HG03039 (cell line): ENCODE results near the gene MSANTD1.

Experiments used
- ATAC-seq: cut with Tn5 transposase; IDR thresholded peaks from one replicate; pipeline ENCODE4 v1.9.1; 2021; ENCODE audit warnings: mild to moderate bottlenecking, moderate library complexity; ENCODE audit not compliant: unreplicated experiment

MSANTD1 gene

GRCh38 chr4:3286335-3287175, 37.6 kb downstream of the MSANTD1 start:
- ATAC-seq: no peak

DNA sequence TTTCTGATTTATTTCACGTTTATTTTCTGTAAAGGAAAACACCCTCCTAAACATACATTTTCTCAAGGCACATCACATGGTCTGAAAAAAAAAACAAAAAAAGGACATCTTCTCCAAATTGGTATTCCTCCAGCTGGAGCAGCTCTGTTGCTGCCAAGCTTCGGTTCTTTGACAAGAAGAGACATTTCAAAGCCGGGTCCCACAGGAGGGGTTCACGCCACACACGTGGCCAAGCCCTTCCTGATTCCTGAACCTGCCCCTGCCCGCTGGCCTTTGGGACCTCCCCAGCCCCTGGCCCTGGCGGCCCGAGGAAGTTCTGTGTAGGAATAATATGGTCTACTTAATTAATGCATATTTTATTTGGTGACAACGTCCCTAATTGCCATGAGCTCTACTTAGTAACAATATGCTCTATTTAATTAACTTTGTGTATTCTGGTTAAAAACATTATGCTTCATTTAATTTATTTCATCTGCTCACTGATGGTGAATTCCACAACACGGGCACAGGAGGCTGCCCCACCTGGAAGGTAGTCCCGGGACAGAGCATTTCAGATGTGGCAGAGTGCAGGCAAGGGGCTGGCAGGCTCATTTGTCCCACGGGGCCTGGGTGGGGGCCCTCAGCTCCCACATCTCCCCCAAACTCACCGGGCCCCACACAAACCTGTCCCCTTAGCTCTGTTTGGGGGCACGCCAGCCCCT, 38.5 kb downstream of the MSANTD1 start:
- no peak for ATAC-seq

- ATAC-seq: no peak
Measured at GRCh38 chr4:3287972-3288570, 39.1 kb downstream of the MSANTD1 start.

DNA sequence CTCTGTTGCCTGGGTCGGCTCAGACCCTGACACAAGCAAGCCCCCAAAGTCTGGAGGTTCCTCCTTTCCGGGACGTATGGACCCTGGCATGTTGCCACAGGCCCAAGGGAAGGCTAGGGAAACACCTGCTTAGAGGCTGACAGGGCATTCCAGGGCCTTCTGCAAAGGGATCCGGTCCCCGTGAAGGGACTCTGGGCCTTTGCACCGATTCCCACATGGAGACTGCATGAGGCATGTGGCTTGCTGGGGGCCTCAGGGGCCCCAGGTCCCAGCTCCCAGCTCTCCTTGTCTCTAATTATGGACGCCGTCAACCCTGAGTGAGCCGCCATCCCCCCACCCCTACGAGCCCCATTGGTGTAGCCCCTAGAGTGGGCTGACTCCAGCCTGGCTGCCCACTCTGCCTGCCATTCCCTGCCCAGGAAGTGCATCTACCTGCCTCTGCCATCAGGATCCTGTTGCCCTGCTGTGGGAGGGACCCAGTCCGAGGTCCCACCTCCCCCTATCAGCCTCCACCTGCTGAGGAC, 39.7 kb downstream of the MSANTD1 start:
- no peak for ATAC-seq

DNA sequence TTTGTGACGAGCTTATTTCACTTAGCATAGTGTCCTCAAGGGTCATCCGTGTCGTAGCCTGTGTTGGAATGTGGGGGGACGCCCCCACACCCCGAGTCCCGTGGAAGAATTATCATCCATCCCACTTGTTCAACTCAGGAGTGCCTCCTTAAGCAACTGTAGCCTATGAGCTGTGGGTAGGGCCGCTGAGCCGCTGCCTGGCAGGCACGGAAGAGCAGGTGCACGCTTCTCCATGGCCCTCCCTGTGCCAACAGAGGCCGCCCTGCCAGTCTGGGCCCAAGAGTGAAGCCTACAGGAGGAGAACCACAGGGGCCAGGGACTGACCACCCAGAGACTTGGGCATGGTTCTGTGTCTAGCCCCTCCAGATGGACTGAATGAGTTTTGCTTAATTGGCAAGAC, 41.5 kb downstream of the MSANTD1 start:
- no peak for ATAC-seq

GRCh38 chr4:3290889-3291321, 41.9 kb downstream of the MSANTD1 start:
- ATAC-seq: no peak

GRCh38 chr4:3291411-3291968, 42.5 kb downstream of the MSANTD1 start:
- ATAC-seq: no peak

DNA sequence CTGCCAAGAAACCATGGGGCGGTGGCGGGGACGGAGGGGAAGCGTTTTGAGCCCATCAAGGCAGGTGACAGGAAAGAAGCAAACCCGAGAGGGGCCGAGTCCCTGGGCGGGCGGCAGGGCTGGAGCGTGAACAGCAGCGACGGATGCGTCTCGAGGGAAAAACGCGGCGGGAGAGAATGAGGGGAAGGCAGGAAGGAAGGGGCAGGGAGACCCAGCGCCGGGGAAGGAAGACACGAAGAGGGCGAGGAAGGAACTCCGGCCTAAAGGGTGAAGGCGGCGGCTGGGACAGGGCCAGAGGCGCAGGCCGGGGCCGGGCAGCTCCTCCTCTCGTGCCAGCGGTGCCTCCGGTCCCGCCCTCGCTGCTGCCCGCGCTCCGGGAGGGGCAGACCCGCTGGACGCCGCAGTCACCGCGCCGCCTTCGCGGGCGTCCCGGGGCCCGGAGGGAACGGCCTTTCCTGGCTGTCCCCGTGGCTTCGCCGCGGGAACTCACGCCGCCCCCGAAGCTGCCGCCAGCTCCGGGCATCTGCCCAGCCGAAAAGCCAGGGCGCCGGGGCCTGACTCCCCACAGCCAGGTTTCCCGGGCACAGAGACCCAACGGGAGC, 43.1 kb downstream of the MSANTD1 start:
- ATAC-seq: peak; percentile 18

DNA sequence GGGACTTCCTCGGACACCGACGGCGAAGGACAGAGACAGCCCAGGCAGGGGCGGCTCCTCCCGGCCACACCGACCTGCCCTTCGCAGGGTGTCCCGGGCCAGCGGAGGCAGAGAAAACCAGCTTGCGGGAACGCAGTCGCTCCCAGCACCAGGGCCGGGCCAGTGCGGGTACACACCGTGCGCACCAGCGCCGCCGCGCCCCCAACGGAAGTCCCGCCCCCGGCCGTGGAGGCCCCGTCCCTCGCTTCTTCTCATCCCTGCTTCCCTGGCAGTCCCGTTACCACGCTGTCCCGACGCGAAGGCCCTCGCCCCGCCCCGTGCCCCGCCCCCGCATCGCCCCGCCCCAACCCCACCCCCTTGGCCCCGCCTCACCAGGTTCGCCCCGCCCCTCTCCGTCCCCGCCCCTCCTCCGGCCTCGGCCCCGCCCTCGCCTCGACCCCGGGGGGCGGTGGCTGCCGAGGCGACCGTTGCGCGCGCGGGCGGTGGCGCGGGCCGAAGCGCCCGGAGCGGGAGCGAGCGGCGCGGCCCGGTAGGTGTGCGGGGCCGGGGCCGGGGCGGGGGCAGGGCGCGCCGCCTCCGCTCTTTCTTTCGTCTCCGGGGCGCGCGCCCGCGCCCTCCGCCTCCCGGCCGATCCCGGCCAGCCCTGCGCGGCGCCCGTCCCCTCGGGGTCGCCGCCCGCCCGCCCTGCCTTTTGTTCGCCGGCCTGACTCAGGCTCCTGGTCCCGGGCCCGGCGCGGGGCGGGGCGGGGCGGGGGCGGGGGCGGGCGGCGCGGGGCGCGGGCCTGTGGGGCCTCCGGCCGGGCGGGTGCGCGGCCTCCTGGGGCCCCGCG, 43.8 kb downstream of the MSANTD1 start, which contains the start of gene RGS12:
Gene RGS12 (plus strand): TSS at position 451 of the 830 bp plus-strand sequence. CDS start 23,150 bp downstream, outside the sequence.
- peak; percentile 61 for ATAC-seq

DNA sequence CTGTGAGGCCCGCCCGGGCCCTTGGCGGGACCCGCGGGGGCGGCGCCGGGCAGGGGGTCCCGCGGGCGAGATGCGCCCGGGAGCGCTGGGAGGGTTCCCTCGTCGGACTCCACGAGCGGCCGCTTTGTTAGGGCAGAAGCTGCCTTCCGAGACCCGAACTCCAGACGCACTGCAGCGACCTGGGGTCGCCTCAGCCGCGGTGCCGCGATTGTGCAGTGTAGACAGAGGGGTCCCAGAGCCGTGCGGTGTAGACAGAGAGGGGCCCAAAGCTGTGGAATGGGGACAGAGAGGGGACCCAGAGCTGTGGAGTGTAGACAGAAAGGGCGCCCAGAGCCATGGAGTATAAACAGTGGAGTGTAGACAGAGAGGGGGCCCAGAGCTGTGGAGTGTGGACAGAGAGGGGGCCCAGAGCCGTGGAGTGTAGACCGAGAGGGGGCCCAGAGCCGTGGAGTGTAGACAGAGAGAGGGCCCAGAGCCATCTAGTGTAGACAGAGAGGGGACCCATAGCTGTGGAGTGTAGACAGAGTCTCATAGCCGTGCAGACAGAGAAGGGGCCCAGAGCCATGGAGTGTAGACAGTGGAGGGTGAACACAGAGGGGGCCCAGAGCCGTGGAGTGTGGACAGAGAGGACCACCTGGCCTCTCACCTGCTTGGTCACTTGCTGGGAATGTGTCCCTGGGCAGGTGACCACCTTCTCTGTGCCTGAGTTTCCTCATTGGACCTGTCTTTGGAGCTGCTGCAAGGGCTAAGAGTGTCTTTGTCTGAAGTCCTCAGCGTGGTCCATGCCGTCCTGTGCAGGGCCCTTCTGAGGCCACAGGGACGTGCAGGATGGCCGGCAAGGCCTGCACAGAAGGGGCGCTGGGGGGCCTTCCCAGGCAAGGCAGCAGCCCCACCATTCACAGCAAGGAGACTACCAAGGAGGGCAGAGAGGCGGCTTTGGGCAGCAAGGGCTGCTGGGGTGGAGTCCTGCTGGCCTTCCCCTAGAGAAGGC, 44.7 kb downstream of the MSANTD1 start:
- ATAC-seq: no peak

DNA sequence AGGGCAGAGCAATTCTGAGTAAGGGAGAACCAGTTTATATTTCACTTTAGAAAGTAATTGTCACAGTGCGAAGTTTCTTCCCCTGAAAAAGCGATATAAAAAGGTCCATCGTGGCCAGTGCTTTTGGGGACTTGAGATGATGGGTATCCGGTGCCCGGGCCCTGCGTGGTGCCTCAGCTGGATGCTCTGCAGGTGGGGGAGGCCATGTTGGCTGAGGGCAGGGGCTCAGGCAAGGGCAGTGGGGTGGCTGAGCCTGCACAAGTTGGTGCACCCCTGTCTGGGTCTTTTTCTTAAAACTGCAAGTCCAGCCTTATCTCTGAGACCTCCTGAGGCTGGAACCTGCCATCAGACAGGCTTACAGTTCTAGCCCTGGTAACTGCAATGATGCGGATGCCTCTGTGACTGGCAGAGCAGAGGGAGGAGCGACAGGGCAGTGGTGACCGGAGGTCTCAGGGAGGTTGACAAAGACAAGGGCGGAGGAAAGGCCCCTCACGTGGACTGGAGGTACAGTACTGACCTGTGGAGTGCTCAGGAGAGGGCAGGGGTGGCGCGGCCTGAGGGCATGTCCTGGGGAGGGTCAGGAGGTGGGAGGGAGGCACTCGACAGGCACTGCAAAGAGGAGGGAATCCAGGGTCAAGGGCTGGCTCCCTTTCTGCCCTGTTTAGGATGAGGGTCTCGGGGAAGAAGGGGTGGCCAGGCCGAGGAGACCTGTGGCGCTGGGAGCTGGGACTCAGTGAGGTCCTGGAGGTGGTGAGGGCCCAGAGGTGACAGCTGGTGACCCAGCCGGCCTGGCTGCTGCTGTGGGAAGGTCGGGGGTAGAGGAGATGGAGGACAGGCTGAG, 45.7 kb downstream of the MSANTD1 start:
- no peak for ATAC-seq

GRCh38 chr4:3295837-3296624, 47.1 kb downstream of the MSANTD1 start:
- ATAC-seq: no peak

GRCh38 chr4:3296651-3297050, 47.7 kb downstream of the MSANTD1 start:
- no peak for ATAC-seq

DNA sequence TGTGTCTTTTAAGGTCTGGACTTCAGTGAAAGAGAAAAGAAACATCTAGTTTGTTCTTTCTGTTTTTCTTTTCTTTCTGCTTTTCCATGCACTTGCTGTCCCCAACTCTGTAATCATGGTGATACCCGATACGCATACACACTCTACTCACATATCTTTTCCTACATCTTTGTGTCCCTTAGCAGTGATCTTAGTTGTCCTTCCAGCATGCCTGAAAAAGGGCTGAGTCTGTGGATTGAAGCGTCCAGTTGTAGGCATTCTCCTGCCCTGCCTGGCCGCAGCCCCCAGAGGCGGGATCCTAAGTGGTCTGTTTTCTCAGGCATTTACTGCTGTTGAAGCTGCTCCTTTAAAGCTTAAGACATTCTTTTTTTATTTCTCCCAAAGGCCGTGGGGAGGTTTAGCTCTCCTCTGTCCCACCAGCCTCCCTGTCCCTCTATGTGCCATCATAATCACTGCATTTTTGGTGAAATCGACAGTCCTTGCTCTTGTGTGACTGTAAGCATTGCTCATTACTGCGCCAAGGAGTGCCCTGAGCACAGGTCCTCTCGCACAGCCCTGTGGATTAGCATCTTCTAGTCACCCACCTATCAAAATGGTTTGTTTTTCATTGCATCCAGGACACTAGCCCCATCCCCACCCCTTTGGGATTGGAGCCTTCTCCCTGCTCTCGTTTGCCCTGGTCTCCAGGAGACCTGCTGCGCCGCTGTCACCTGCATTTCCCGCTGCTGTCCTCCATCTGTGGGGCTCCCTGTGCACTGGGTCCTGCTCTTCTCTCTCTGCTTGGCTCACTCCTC, 48.3 kb downstream of the MSANTD1 start:
- no peak for ATAC-seq

DNA sequence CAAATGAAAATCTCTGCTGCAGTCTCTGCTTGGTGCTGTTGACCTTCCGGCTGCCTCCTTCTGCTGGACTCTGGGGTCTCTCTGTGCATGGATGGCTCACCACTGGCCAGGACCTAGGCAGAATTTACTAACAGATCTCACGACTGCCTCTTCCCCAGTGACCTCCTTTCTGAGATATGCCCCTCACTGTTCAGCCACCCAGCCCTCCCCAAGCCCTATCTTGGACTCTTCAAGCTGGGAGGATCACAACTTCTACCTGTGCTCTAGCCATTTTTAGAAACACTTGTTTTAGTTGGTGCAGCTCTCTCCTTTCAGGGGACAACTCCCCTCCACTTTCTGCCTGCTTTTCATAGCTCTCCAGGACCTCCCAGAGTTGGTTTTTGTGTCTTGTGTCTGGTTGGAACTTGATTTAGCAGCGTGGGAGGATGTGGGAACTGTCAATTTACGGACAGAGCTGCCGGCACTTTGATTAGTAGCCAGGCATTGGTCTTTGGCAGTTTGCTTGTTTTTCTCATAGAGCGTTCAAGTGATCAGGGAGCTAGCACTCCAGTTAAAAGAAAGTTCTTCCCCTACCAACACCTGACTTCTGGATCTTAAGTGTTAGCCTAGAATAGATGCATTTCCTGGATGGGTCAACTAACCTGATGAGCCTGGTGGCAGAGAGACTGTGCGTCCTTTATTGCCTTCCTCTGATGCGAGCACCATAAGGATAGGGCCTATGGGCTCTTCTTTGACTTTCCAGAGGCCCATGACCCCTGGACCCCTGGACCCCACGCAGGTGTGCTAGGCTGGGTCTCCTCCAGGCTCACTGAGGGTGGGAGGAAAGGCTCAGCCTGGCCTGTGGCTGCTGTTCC, 50.4 kb downstream of the MSANTD1 start:
- no peak for ATAC-seq
